HL-60/S4 (cell line): ENCODE data around the gene OR51L1.
"Not testable (repeated sequence)": the region's sequence is repeated elsewhere in the genome, so short reads cannot be mapped to it uniquely, and the experiment has no call there.

Source experiments
- in situ Hi-C: fragments of 300-500 bp; cut with MboI; formaldehyde crosslinking; loops from 2 replicates; pipeline ENCODE4 v1.14.3; 2022; ENCODE audit warnings: low sequenced_read_pairs

OR51L1 gene, protein sequence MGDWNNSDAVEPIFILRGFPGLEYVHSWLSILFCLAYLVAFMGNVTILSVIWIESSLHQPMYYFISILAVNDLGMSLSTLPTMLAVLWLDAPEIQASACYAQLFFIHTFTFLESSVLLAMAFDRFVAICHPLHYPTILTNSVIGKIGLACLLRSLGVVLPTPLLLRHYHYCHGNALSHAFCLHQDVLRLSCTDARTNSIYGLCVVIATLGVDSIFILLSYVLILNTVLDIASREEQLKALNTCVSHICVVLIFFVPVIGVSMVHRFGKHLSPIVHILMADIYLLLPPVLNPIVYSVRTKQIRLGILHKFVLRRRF

DNA sequence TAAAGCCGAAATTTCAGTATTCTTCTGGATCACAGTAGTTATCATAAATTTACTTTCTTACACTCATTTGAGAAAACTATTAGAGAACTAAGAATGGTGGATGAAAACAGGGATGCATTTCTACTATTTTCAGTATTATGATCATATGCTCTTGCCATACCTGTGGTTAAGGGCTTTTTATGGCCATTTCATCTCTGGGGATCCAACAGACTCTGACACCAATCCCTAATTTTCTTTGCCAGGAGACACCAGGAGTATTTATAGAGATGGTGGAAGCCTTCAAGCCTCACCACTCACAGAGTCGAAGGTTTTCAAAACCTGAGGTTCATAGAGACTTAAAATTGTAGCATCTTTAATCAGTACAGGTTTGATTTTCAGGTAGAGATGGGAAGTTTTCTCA, at the start of gene OR51L1:
OR51L1 (plus strand) TSS at position 301 of the 400 bp plus-strand sequence. CDS start 4,132 bp downstream, outside the sequence.
- in situ Hi-C loops: no loop called here

DNA sequence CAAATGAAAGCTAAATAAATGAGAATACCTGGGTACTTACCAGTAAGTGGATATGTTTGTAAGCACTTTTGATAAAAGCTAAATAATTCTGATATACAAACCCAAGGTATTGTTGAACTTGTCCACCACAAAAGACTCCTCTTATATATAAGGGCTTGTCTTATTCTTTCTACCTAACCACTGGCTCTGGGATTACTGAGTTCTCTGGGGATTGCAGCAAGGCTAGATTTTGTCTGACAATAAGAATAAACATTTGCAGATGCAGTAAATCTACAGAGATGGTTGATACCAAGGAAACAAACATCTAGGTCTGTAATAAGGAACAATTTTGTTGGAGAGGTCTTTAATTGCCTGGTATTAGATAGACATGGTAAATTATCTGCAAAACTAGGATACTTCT, 47.1 kb upstream of the OR51L1 start, which contains the start of gene OR51A4:
OR51A4 (minus strand) TSS at position 101 of the 400 bp plus-strand sequence. CDS start 505 bp downstream, outside the sequence.
- in situ Hi-C loops: no loop called here

DNA sequence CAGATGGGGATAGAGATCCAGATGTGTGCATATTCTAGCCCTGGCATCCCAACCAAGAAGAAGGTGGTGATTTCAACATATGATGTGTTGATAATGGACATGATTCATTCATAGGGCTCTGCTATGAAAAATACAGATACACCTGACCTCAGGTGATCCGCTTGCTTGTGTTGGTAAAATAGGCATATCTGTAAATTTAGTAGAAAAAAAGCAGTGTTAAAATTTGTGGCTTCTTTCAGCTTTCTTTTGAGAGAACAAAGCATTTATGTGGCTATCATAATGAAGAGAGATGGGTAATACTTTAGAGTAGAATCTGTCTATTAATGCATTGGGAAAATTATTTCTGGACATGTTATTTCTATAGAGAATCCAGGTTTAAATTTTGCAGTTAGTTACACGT, 39.0 kb upstream of the OR51L1 start, which contains the start of gene OR51A2:
OR51A2 (minus strand) TSS at position 101 of the 400 bp plus-strand sequence; CDS start at position 101, 0 bp downstream.
- in situ Hi-C loops: not testable (repeated sequence)

DNA sequence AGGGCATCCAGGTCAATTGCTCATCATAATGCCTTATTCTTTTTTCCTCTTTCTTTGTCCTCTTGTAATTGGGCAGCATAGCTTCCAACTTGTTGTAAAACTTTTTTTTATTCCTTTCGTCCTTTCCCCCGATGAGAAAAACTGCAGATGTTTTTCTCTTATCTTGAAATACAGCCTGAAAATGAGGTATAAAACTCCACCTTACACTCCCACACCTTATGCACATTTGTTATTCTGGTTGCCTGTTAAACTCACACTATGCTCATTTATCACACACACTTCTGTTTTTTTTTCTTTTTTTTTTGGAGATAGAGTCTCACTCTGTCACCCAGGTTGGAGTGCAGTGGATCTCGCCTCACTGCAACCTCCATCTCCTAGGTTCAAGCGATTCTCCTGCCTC, 37.3 kb upstream of the OR51L1 start:
- in situ Hi-C loops: no loop called here

DNA sequence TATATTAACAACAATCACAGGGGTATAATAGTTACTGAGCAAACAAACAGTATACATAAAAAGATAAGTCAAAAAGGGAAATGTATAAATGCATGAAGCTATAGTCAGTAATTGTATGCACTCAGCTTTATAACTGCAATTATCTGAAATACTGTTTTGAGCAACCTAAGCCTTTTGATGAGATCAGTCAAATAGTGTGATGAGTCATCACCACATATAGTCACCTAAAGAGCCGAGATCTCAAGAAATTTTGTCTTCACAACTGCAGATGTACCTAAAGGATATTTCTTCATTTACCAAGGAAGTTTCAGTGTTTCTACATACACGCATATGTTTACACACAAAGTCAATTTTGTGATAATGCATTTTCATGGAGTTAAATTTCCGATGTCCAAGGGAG, 33.8 kb upstream of the OR51L1 start:
- in situ Hi-C loops: no loop called here

DNA sequence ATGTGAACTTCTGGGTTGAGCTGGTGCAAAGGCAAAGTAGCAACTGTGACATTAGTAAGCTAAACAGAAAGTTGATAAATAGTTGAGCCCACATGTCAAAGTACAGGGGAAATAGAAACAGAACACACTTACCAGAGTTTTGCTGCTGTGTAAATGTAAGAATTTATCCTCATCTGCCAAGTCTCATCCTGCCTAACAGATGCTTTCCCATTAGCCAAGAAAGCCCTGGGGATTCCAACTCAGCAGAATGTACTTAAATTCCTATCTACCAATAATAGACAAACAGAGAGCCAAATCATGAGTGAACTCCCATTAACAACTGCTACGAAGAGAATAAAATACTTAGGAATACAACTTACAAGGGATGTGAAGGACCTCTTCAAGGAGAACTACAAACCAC, 31.8 kb upstream of the OR51L1 start:
- in situ Hi-C loops: no loop called here

DNA sequence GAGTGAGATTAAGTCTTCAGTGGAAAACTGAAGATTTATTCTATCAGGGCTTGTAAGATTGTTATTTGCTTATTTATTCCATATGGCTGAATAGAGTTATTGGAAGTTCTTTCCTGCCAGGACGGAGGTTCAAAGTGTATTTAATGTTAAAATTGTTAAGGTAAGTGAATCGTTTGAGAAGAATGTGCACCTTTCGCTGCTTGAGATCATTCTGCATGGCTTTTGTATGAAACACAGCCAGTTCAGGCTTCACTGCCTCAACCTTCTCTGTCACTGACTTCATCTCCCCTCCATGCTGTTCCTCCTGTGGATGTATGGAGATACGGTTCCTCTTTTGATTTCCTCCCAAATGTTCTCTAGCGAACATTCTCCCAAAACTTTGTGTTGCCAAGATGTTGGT, 19.2 kb upstream of the OR51L1 start:
- in situ Hi-C loops: no loop called here

DNA sequence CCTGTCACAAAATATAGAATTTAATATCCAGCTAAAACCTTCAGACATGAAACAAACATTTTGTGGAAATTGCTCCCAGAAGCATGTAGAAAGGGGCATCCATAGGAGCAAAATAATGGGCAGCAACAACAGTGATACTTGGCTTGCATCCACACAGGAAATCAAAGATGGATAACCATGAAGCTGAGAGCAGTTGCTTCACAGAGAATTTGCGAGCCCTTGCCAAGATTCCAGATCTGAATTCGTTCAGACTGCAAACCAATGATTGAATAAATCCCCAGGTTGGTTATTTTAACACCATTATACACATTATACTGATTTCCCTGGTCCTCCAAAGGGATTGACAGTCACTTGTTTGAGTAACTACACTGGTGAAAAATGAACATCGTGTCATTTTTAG, 15.6 kb upstream of the OR51L1 start:
- in situ Hi-C loops: no loop called here

DNA sequence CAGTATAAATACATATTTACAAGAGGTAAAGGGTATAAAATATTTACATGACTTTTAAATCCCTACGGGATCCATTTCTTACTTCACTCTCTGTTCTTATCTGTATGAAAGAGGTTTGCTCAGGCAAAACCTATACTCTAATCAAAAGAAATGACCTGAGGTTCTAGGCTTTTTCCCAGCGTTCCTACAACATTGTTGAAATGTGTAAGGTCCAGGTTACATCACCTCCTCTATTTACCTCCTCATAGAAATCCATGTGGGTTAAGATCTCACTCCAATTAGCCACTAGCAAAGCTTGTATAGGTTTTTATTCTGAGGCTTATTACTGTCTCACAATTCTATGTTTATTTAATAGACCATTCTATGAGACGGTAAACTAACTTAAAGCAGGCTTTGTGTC, 12.0 kb upstream of the OR51L1 start:
- in situ Hi-C loops: no loop called here

DNA sequence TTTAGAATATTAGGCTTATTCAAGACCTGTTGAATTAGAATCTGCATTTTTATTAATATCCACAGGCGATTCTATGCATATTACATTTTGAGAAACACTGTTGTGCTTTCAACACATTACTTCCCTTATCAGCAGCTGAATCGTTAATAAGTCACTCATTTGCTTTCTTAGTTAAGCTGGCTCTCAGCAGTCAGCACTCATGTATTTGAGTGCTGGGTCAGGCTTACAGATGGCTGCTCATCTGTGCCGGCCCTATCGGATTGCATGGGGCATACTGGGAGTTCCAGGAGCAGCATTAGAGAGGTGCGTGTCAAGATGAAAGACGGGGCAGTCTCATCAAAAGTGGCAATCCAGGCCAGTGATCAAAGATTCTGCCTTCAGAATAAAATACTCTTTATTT, 10.8 kb upstream of the OR51L1 start:
- in situ Hi-C loops: no loop called here

DNA sequence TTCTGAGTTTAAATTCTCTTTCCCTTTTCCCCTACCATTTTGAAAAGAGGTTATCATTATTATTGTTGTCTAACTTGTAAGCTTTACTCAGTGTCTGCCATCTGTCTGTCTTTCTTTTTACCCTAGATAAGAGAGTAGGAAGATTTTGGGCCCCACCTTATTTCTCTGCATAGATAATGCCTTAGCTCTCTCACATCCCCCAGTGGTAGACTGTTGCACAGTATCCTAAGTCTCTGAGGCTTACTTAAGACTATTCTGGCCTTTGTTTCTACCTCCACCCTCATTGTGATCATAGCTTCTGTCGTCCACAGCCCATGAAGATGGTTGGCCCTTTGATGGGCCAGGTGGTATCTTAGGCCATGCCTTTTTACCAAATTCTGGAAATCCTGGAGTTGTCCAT, 3.6 kb upstream of the OR51L1 start:
- in situ Hi-C loops: no loop called here

DNA sequence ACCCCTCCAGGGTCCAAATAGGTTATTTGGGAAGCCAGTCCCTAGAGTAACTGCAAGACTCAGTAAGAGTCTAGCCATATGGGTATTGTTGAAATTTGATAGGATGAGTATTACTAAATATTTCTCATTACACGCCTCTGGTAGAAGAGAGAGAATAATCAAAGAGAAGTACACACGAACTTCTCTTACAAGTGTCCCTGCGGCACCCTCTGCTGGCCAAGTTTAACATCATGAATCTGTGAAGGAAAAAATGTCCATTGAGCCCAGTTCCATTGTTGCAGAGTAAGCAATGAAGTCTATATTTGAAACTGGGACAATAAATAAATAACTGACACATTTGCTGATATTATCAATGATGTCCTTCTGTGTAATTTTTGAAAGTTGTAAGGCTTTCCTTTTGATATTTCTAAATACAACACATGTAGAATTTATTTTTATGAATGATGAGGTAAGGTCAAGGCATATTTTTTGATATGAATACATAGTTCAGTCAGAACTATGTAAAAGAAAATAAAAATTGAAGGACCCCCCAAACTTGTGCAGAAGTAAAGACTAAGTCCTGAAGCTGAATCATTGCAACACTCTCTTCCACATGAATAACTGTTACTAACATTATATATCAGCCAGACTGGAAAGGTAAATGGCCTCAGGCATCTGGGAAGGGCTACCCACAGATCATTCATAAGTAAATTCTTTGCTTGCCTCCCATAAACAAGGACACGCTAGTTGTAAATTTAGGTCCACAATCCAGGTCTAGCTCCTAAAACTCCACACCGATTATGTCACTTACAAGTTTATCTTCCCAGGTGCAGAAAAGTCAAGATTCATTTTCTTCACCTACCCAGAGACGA, 10.0 kb downstream of the OR51L1 start:
- in situ Hi-C loops: loop anchor here (25.0 kb wide), 1 partner anchor 817 kb away; no protein-coding TSS in a partner anchor

DNA sequence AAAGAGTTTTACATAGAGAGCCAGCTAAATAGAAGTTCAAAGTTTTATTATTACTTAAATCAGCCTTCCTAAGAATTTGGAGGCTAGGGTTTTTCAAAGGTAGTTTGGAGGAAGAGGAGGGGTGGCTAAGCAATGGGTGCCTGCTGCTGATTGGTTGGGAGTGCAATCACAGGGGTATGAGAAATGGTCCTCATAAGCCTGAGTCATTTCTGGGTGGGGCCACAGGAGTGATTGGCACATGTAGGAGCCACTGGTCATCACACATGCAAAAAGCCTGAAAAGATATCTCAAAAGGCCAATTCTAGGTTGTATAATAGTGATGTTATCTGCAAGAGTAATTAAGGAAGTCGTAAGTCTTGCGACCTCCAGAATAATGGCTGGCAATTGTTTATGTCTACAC, 12.9 kb downstream of the OR51L1 start:
- in situ Hi-C loops: loop anchor here (25.0 kb wide), 1 partner anchor 820 kb away; no protein-coding TSS in a partner anchor

DNA sequence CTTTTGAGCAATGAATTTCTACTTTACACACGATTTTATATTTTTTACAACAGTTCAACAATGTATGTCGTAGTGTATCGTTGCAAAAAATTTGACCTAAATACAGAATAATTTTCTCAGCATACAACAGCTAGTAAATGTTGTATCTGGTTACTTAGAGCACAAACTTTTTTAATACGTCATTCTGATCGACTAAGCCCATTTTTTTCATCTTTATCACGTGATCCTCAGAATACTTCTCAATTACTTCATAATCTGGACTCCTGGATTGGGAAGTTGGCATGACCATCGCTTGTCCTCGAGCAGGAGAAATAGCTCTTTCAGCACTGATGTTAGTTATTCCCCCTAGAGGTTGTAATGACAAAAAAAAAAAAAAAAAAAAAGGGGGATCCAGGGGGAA, 16.6 kb downstream of the OR51L1 start:
- in situ Hi-C loops: loop anchor here (25.0 kb wide), 1 partner anchor 824 kb away; no protein-coding TSS in a partner anchor

DNA sequence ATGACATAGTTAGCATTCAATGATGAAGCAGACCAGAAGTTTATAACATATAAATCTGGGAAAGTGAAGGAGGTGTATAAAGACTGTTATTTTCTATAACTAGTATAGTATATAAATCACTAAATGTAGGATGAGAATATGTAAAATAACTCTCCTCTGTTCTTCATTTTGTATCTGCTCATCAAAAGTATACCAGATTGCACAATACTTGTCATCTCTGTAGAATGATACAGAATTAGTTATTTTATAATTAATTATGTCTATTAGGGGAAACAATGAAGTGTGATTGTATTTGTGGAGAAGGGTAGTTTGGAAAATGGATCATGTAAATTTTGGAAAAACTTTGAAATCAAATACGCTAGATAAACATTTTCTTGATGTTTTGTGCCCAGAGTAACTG, 18.4 kb downstream of the OR51L1 start:
- in situ Hi-C loops: loop anchor here (25.0 kb wide), 1 partner anchor 826 kb away; no protein-coding TSS in a partner anchor

DNA sequence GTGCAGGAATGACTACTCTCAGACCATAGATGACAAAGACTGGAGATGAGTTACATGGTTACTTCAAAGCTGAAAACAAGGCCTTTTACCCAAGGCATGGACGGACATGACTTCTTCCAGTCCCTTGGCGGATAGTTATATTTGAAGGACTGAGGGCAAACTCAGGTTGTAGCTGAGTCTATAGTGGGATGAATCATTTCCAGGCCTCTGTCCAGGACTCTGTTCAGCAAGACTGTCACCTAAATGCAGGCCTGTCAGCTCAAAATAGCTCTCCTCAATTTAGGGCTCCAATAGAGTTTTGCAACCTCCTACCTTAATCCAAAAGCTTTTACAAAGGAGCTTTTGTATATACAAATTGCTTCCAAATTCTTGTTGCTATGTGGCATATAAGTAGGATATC, 27.3 kb downstream of the OR51L1 start:
- in situ Hi-C loops: loop anchor here (25.0 kb wide), 1 partner anchor 835 kb away; no protein-coding TSS in a partner anchor

DNA sequence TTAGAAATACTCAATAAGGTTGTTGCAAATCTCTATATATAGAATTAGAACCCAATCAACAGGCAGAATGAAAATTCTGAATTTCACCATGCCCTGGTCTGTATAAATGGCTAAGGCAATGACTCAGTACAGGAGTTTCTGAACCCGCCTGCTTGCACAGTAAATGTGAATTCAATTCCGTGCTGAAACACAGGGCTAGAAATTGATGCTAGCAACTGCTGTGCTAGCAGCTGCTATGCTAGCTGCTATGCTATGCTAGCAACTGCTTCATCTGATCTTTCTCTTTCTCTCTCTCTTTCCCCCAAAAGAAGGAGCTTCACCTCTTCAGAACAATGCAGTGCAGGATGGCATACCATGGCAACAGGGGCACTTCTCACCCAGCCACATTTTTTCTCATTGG, 42.0 kb downstream of the OR51L1 start:
- in situ Hi-C loops: no loop called here

DNA sequence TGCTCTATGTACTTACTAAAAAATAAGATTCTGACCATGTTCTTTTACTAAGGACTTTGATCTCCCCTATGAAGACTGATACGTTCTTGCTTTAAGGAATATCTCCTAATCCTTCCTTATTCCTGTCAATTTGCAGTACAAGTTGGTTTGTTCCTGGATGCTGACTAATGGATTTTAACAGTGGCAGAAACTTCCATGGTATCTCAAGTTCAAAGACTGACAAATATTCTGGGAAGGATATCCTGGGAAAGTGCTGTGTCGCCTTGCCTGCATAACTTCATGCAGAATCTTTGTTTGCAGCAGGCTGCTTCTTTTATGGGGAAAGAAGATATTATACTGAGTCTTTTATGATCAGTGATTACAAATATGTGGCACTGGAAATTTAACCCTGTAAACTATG, 43.3 kb downstream of the OR51L1 start:
- in situ Hi-C loops: no loop called here

DNA sequence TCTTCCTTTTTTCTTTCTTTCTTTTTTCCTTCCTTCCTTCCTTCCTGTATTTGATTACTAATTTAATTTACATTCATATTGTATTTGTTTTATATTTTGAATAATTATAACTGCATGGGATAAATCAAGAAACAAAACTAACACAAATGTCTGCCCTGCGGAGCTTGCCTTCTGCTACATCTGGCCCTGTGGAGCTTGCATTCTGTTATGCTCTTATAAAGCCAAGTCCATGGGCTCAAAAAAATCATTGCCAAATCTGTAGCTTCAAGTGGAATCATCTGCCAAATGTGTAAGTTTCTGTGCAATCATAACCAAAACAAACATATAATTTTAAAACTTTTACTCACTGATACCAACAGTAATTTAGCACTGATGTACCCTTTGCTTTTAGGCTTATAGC, 43.7 kb downstream of the OR51L1 start:
- in situ Hi-C loops: no loop called here

DNA sequence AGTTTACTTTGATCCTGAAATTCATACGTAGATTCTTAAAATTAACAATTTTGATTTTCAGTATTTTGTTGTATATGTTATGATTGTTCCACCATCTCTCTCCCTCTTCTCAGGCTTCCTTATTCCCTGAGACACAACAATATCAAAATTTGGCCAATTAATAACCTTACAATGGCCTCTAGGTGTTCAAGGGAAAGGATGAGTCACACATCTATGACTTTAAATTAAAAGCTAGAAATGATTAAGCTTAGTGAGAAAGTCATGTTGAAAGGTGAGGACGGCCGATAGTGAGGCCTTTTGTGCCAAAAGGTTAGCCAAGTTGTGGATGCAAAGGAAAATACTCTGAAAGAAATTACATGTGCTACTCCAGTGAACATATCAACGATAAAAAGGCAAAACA, 46.2 kb downstream of the OR51L1 start:
- in situ Hi-C loops: no loop called here

DNA sequence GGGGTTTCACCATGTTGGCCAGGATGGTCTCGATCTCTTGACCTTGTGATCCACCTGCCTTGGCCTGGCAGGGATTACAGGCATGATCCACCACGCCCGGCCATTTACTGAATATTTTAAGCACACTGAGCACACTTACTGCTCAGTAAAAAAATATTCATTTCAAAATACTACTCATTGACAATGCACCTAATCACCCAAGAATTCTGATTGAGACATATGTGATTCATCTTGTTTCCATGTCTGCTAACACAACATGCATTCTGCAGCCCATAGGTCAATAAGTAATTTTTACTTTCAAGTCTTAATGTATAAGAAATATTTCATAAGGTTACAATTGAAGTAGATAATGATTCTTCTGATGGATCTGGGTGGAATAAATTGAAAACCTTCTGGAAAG, 47.4 kb downstream of the OR51L1 start:
- in situ Hi-C loops: no loop called here

DNA sequence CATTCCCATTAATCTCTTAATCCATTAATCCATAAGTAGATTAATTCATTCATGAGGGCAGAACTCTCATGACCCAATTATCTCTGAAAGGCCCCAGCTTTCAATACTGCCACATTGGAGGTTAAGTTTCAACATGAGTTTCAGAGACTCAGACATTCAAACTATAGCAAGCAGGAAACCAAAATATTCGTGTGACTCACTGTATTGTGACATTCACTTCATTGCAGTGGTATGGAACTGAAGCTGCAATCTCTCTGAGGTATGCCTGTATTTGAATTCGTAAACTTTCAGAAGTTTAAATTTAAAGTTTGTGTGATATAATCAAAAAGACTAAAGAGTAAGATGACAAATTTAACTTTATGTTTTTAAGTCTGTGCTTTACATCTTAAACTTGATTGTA, 48.7 kb downstream of the OR51L1 start:
- in situ Hi-C loops: no loop called here
